IMR-90 (cell line): ENCODE measurements around the gene SLC22A4. TPM values are rescaled to one million over a fixed set of nuclear protein-coding genes. Genes with fewer than 3 reads are reported as not detected.

Source experiments
- ATAC-seq: fragments of 200-7000 bp; cut with Tn5 transposase; 2 replicates; pipeline ENCODE4 v1.9.1; 2020; ENCODE audit warnings: low read depth, mild to moderate bottlenecking, moderate library complexity
- BruUV-seq: library from RNA; stranded (reverse); fragments of 400-500 nt; replicated peaks from 2 replicates; lab custom pipeline; 2021; lab: Mats Ljungman, UMichigan
- CTCF ChIA-PET: fragments of 300-600 bp; formaldehyde crosslinking; extraction: SDS; loops from one replicate; lab custom pipeline; 2021; ENCODE audit warnings: antibody characterized with exemption; lab: Yijun Ruan, JAX
- POLR2A ChIA-PET: fragments of 300-600 bp; sonication (Branson Sonifier 250); formaldehyde crosslinking; loops from one replicate; lab custom pipeline; 2022; ENCODE audit warnings: antibody characterized with exemption; ENCODE audit not compliant: unreplicated experiment; lab: Charles Lee
- DNase-seq: peaks from one replicate; pipeline ENCODE4 v3.0.0; 2013
- H2AFZ ChIP-seq: replicated peaks from 2 replicates; pipeline ENCODE3; 2013; ENCODE audit warnings: low read length, mild to moderate bottlenecking; ENCODE audit not compliant: poor library complexity
- H2AK5ac ChIP-seq: 2 replicates; pipeline ENCODE4 v1.6.1; 2013; ENCODE audit warnings: low read depth, low read length, inconsistent platforms
- H2AK9ac ChIP-seq: replicated peaks from 2 replicates; pipeline ENCODE3; 2013; ENCODE audit warnings: mild to moderate bottlenecking, low read depth, low read length, moderate library complexity; ENCODE audit not compliant: poor library complexity
- H2BK120ac ChIP-seq: 2 replicates; pipeline ENCODE4 v1.6.1; 2013; ENCODE audit warnings: low read depth, low read length, inconsistent platforms
- H2BK15ac ChIP-seq: 3 replicates; pipeline ENCODE4 v1.6.1; 2013; ENCODE audit warnings: low read depth, low read length, inconsistent platforms
- H2BK20ac ChIP-seq: 2 replicates; pipeline ENCODE4 v1.6.1; 2013; ENCODE audit warnings: low read depth, mild to moderate bottlenecking, inconsistent platforms, low read length, moderate library complexity
- H2BK5ac ChIP-seq: 2 replicates; pipeline ENCODE4 v1.6.1; 2013; ENCODE audit warnings: mild to moderate bottlenecking, low read depth, low read length, inconsistent platforms; ENCODE audit not compliant: poor library complexity, severe bottlenecking
- H3K14ac ChIP-seq: replicated peaks from 2 replicates; pipeline ENCODE4 v1.6.1; 2013; ENCODE audit warnings: low read depth, low read length, inconsistent platforms
- H3K18ac ChIP-seq: 2 replicates; pipeline ENCODE4 v1.6.1; 2013; ENCODE audit warnings: low read depth, low read length, control low read depth
- H3K23ac ChIP-seq: 2 replicates; pipeline ENCODE4 v1.6.1; 2013; ENCODE audit warnings: low read depth, low read length, inconsistent platforms
- H3K27ac ChIP-seq: 2 replicates; pipeline ENCODE4 v1.5.1; 2013; ENCODE audit warnings: mild to moderate bottlenecking, control low read depth, low read length; ENCODE audit not compliant: insufficient read depth
- H3K27me3 ChIP-seq: 2 replicates; pipeline ENCODE4 v1.6.1; 2013; ENCODE audit warnings: low read length; ENCODE audit not compliant: control insufficient read depth, insufficient read depth
- H3K36me3 ChIP-seq: 2 replicates; pipeline ENCODE4 v1.6.1; 2013; ENCODE audit warnings: low read length, mixed read lengths; ENCODE audit not compliant: control insufficient read depth, insufficient read depth
- H3K4ac ChIP-seq: 2 replicates; pipeline ENCODE4 v1.6.1; 2013; ENCODE audit warnings: low read depth, low read length, inconsistent platforms
- H3K4me1 ChIP-seq: 2 replicates; pipeline ENCODE4 v1.6.1; 2013; ENCODE audit warnings: low read length, mixed read lengths; ENCODE audit not compliant: control insufficient read depth, insufficient read depth
- H3K4me2 ChIP-seq: 2 replicates; pipeline ENCODE4 v1.6.1; 2013; ENCODE audit warnings: low read depth, mild to moderate bottlenecking, control low read depth, low read length, moderate library complexity
- H3K4me3 ChIP-seq: 2 replicates; pipeline ENCODE4 v1.5.1; 2013; ENCODE audit warnings: low read depth, mild to moderate bottlenecking, control low read depth, low read length, moderate library complexity; ENCODE audit not compliant: insufficient read depth
- H3K56ac ChIP-seq: 2 replicates; pipeline ENCODE4 v1.6.1; 2013; ENCODE audit warnings: low read length, inconsistent platforms; ENCODE audit not compliant: insufficient read depth; ENCODE audit errors: extremely low read depth
- H3K79me1 ChIP-seq, 2 experiments: 2 replicates each; pipeline ENCODE4 v1.6.1; 2013; ENCODE audit warnings: low read length in 2 of 2, inconsistent platforms in 1 of 2, low read depth in 1 of 2
- H3K9ac ChIP-seq: 2 replicates; pipeline ENCODE4 v1.6.1; 2013; ENCODE audit warnings: low read depth, low read length, control low read depth
- H3K9me1 ChIP-seq: 2 replicates; pipeline ENCODE4 v1.6.1; 2013; ENCODE audit warnings: low read length, inconsistent platforms; ENCODE audit not compliant: insufficient read depth
- H3K9me3 ChIP-seq: 2 replicates; pipeline ENCODE4 v1.6.1; 2013; ENCODE audit warnings: low read length; ENCODE audit not compliant: control insufficient read depth, insufficient read depth
- H4K20me1 ChIP-seq: 2 replicates; pipeline ENCODE4 v1.6.1; 2013; ENCODE audit warnings: low read length, inconsistent platforms; ENCODE audit not compliant: insufficient read depth
- H4K5ac ChIP-seq: 2 replicates; pipeline ENCODE4 v1.6.1; 2013; ENCODE audit warnings: mild to moderate bottlenecking, low read depth, low read length, control low read depth
- H4K8ac ChIP-seq, 2 experiments: 2 replicates each; pipeline ENCODE4 v1.6.1; 2013; ENCODE audit warnings: low read depth in 2 of 2, low read length in 2 of 2, control low read depth in 1 of 2, inconsistent platforms in 1 of 2
- H4K91ac ChIP-seq: 2 replicates; pipeline ENCODE4 v1.6.1; 2013; ENCODE audit warnings: low read depth, low read length, inconsistent platforms; ENCODE audit not compliant: insufficient read depth
- CHD1 ChIP-seq: IDR thresholded peaks from 2 replicates; pipeline ENCODE4 v1.6.1; 2012; ENCODE audit warnings: low read depth, low read length, improper control_type of control experiment
- ELK1 ChIP-seq: fragments of 150-350 bp; IDR thresholded peaks from 2 replicates; pipeline ENCODE4 v1.6.1; 2016; ENCODE audit warnings: low read depth, mild to moderate bottlenecking, low read length, moderate library complexity, borderline replicate concordance
- POLR2A ChIP-seq: IDR thresholded peaks from 2 replicates; pipeline ENCODE4 v1.6.1; 2012; ENCODE audit warnings: mild to moderate bottlenecking, low read depth, low read length
- SMC3 ChIP-seq: fragments of 150-350 bp; IDR thresholded peaks from 2 replicates; pipeline ENCODE4 v1.6.1; 2016; ENCODE audit warnings: low read depth, mild to moderate bottlenecking, antibody characterized with exemption, low read length, moderate library complexity
- WGBS, 2 experiments: methylation state at CpG; one replicate each; pipeline versions ENCODE4 v1.1.5 to v1.1.7; 2013; ENCODE audit warnings: missing lambda C conversion rate in 2 of 2; ENCODE audit not compliant: insufficient read length in 1 of 2; ENCODE audit errors: extremely low coverage in 2 of 2; 5-methylcytosine and 5-hydroxymethylcytosine counted together
- dilution Hi-C: fragments of 300-500 bp; cut with HindIII; formaldehyde crosslinking; loops from one replicate; pipeline ENCODE4 v1.14.3; 2018; ENCODE audit warnings: low sequenced_read_pairs; ENCODE audit not compliant: unreplicated experiment
- in situ Hi-C: fragments of 300-500 bp; cut with MboI; formaldehyde crosslinking; loops from 3 replicates; pipeline ENCODE4 v1.14.3; 2019; ENCODE audit warnings: low sequenced_read_pairs, inconsistent platforms, mixed read lengths
- intact Hi-C: fragments of 100-400 bp; cut with micrococcal nuclease; formaldehyde crosslinking; loops from 2 replicates; pipeline ENCODE4 v1.10.0; 2022
- polyA plus RNA-seq, 3 experiments: library from polyadenylated mRNA; depleted of rRNA; stranded (reverse); fragments of >200 nt; gene quantifications; 2 replicates each; pipeline ENCODE4 v1.2.3, GENCODE V29; 2012; ENCODE audit warnings: low replicate concordance in 1 of 3
- total RNA-seq: library from RNA; depleted of rRNA; stranded (reverse); fragments of >200 nt; gene quantifications from 2 replicates; pipeline ENCODE4 v1.2.3, GENCODE V29; 2012

Gene SLC22A4
- total and polyA plus RNA-seq, 2 of the 4 experiments (the other 2 are of a cell fraction), result 2.6 to 3.2 TPM

- no TSS peak for BruUV-seq
- no peak overlapping the region for H2BK5ac ChIP-seq
- no peak overlapping the region for H4K91ac ChIP-seq
- DNase-seq (no peak), ATAC-seq (no peak)
- intact Hi-C loops (loop anchor here (5.0 kb wide), 1 partner anchor 300 kb away; the partner anchor contains the start of gene IL3), dilution Hi-C loops (no loop called here), in situ Hi-C loops (loop anchor here (10.0 kb wide), 1 partner anchor 297 kb away; the partner anchor contains the start of gene IL3)
- no peak overlapping the region for H2AK9ac ChIP-seq
- H3K79me1 ChIP-seq, result no peaks in the 10 kb centered on the region
- ChIA-PET POLR2A (no interaction called here), CTCF (no interaction called here)
- no peak overlapping the region for H3K23ac ChIP-seq
- TF ChIP-seq POLR2A (no peak), ELK1 (no peak), SMC3 (no peak), CHD1 (no peak)
- H3K4me2 ChIP-seq, result no peak overlapping the region
- no peak overlapping the region for H3K56ac ChIP-seq
- H4K5ac ChIP-seq, result no peak overlapping the region
- H4K20me1 ChIP-seq, result no peaks in the 10 kb centered on the region
- H3K9ac ChIP-seq, result no peak overlapping the region
- H2AK5ac ChIP-seq, result no peak overlapping the region
- H2BK15ac ChIP-seq, result no peak overlapping the region
- no peaks in the 10 kb centered on the region for H3K36me3 ChIP-seq
- H2BK120ac ChIP-seq, result no peak overlapping the region
- no peak overlapping the region for H2BK20ac ChIP-seq
- no peaks in the 10 kb centered on the region for H3K9me3 ChIP-seq
- no peak overlapping the region for H4K8ac ChIP-seq
- H3K9me1 ChIP-seq, result peaks cover 4% of the 10 kb centered on the region; the same call in 1 of the 2 replicates
- no peak overlapping the region for H3K14ac ChIP-seq
- H3K18ac ChIP-seq, result no peak overlapping the region
- WGBS, 2 experiments, result no CpG with 5 or more reads among the region's 2 CpGs
- no peak overlapping the region for H2AFZ ChIP-seq
- H3K27me3 ChIP-seq, result peaks cover 5% of the 10 kb centered on the region; the same call in 1 of the 2 replicates
- peaks cover 4% of the 10 kb centered on the region; the same call in 1 of the 2 replicates for H3K4me1 ChIP-seq
- H3K4ac ChIP-seq, result no peak overlapping the region
- H3K27ac ChIP-seq, result no peak overlapping the region
- no peak overlapping the region for H3K4me3 ChIP-seq
Observed at GRCh38 chr5:132362086-132362485, 67.9 kb downstream of the SLC22A4 start.
